Thyroid gland (tissue), 4 donors: ENCODE measurements around the gene CCZ1B.
"Not testable (repeated sequence)": the region's sequence is repeated elsewhere in the genome, so short reads cannot be mapped to it uniquely, and the experiment has no call there.

Experiments
- POLR2A ChIP-seq, 2 donors: fragments of 450-650 bp; IDR thresholded peaks; one replicate each; pipeline ENCODE4 v1.6.1; 2017; ENCODE audit warnings: antibody characterized with exemption in 2 of 2, mild to moderate bottlenecking in 2 of 2, moderate library complexity in 1 of 2
- TF ChIP-seq, protein P1 (sequence below), 6 experiments: fragments of 200-600 bp in 3 of 6; fragments of 450-650 bp in 3 of 6; sonication (generic) in 3 of 6; IDR thresholded peaks; one replicate each; pipeline ENCODE4 v1.5.1; 2016 to 2019; ENCODE audit warnings: antibody characterized with exemption in 6 of 6, mild to moderate bottlenecking in 2 of 6, inconsistent platforms in 1 of 6, moderate library complexity in 1 of 6

DNA sequence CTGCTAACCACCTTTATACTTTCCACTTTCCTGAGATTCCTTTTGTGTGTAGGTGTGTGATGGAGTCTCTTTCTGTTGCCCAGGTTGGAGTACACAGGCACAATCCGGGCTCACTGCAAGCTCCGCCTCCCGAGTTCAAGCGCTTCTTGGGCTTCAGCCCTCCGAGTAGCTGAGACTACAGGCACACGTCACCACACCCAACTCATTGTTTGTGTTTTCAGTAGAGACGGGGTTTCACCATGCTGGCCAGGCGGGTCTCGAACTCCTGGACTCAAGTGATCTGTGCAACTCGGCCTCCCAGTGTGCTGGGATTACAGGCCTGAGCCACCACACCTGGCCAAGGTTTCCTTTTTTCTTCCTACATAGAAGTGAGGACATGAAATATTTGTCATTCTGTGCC, 38.7 kb upstream of the CCZ1B start:
- TF ChIP-seq, protein P1, sequence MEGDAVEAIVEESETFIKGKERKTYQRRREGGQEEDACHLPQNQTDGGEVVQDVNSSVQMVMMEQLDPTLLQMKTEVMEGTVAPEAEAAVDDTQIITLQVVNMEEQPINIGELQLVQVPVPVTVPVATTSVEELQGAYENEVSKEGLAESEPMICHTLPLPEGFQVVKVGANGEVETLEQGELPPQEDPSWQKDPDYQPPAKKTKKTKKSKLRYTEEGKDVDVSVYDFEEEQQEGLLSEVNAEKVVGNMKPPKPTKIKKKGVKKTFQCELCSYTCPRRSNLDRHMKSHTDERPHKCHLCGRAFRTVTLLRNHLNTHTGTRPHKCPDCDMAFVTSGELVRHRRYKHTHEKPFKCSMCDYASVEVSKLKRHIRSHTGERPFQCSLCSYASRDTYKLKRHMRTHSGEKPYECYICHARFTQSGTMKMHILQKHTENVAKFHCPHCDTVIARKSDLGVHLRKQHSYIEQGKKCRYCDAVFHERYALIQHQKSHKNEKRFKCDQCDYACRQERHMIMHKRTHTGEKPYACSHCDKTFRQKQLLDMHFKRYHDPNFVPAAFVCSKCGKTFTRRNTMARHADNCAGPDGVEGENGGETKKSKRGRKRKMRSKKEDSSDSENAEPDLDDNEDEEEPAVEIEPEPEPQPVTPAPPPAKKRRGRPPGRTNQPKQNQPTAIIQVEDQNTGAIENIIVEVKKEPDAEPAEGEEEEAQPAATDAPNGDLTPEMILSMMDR (IDR thresholded peaks at IDR 0.05): not testable (repeated sequence)
- TF ChIP-seq POLR2A (IDR thresholded peaks at IDR 0.05): not testable (repeated sequence)
